HG03135 (cell line): ENCODE results near the gene AFAP1L1.

Experiments used
- ATAC-seq: cut with Tn5 transposase; IDR thresholded peaks from one replicate; pipeline ENCODE4 v1.9.1; 2021; ENCODE audit warnings: mild to moderate bottlenecking, moderate library complexity; ENCODE audit not compliant: unreplicated experiment

AFAP1L1 gene

DNA sequence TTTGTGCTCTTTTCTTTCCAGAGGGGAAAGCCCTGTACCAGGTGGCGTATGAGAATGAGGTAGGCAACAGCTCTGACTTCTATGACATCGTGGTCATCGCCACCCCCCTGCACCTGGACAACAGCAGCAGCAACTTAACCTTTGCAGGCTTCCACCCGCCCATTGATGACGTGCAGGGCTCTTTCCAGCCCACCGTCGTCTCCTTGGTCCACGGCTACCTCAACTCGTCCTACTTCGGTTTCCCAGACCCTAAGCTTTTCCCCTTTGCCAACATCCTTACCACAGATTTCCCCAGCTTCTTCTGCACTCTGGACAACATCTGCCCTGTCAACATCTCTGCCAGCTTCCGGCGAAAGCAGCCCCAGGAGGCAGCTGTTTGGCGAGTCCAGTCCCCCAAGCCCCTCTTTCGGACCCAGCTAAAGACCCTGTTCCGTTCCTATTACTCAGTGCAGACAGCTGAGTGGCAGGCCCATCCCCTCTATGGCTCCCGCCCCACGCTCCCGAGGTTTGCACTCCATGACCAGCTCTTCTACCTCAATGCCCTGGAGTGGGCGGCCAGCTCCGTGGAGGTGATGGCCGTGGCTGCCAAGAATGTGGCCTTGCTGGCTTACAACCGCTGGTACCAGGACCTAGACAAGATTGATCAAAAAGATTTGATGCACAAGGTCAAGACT, 96.5 kb downstream of the AFAP1L1 start:
- ATAC-seq, result no peak

DNA sequence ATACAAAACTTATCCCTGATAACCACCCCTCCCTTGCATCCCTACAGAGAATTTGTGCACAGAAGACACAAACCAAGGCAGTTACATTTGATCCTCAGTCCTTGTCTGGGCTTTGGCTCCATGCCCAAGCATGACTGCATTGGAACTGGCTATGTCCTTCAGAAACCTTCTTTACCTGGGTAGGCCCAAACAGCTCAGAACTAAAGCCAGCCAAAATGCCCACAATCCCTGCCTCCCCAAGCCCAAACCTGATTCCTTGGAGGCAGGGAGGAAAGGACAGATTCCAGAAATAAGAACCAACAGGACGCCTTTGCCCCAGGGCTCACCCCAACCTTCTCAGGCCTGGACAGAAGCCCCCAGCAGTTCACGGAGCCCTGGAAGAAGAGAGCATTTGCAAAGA, 99.2 kb downstream of the AFAP1L1 start:
- ATAC-seq, result no peak

DNA sequence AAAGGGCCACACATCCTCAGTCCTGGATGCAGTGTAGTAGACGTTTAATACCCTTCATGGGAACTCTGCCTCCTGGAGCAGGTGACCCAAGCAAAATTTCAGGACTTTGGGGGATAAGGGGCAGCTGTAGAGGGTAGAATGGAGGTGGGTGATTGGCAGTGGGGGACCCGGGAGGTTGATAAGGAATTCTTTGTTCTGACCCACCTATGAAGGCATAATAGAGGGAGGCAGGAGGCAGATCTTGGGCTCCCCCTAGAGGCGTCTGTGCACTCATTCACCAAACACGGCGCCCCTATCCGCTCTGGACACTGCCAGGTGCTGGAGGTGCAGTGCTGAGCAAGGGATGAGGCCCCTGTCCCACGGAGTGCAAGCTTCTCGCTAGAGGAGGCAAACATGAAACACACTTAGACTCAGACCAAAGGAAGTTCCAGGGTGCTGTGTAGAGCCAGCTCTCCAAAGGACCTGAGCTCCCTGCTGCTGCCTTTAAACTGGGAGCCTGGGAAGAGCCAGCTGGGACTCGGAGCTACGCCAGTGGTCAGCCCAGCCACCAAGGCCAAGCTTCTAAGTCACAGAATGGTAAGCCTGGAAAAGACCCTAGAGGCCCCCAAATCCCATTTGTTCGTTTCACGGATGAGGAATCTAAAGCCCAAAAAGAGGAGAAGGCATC, 99.8 kb downstream of the AFAP1L1 start:
- ATAC-seq, result peak; percentile 79

DNA sequence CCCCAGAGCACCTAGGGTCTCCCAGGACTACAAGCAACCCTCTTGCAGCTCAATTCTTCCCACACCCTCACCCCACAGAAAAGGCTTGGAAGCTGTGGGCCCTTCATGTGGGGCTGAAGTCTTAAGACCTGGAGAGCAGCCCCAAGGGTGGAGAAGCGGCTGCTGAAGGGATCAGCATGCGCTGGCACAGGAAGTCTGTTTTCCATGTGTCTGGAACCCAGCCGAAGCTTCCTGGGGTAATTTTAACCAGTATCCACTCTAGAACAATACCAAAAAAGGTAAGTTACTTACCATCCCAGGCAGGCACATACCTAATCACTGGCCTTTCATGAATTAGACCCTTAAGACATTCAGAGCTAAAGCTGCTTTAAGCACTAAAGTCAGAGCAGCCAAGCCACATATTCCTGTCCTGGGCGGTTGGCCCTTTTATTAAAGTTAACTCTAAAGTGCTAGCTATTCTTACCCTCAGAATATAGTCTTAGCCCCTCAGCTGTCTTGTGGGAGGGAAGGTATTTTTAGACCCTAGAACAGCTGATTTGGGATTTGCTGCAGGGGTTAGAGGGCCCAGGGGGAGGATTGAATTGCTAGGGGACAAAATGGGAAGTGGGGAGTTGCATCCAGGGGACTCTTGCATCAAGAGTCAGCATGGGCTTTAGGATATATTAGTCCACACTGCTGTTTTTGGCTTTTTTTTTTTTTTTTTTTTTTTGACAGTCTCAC, 100.6 kb downstream of the AFAP1L1 start:
- ATAC-seq, result no peak

DNA sequence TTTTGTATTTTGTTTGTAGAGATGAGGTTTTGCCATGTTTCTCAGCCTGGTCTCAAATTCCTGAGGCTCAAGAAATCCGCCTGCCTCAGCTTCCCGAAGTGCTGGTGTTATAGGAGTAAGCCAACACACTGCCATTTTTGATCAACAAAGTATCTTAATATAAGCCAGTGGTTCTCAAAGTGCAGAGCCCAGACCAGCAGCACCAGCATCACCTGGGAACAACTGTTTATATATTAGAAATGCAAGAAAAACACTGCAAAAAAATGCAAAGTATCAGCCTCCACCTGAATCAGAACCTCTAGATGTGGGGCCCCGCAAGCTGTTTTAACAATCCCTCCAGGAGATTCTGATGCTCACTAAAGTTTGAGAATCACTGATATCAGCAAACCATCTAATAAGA, 101.3 kb downstream of the AFAP1L1 start:
- ATAC-seq, result no peak

DNA sequence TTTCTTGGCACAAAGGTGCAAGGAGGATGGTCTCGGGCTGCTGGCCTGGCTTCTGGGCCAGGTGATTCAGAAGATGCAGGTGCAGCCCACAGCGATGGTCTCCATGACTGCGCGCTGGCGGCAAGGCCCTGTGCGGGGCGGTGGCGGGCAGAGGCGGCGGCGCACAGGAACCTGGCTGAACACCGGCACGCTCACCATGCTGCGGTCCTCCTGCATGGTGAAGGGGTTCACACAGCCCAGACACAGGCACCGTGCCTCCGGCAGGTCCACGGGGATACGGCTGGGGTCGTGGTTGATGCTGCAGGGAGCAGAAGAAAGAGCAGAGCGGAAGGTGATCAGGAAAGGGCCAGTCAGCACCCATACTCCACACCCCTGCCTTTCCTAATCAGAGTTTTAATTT, 102.6 kb downstream of the AFAP1L1 start:
- no peak for ATAC-seq

DNA sequence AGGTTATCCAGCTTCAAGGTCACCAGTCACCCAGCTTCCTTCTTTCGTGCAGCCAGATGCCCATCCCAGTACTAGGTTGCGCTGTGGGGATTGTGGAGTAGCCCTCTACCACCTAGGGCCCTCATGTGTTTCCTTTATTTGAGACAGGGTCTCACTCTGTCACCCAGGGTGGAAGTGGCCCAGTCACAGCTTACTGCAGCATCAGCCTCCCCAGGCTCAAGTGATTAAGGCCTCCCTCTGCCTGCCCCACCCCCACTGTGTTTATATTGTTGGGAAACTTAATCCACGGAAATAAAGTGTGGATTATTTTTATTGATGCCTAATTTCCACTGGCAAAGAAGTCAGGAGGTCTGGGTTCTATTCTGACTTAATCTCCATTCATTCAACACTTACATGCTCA, 103.1 kb downstream of the AFAP1L1 start:
- ATAC-seq, result no peak

DNA sequence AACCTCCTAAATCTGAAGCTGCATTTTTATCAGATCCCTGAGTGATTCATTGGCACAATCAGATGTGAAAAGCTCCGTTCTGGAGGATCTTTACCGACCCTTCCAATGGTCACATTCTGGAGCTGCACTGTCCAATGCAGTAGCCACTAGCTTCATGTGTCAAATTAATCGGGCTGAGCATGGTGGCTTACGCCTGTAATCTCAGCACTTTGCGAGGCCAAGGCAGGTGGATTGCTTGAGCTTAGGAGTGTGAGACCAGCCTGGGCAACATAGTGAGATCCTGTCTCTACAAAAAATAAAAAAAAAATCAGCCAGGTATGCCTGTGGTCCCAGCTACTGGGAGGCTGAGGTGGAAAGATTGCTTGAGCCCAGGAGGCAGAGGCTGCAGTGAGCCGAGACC, 103.8 kb downstream of the AFAP1L1 start:
- no peak for ATAC-seq

DNA sequence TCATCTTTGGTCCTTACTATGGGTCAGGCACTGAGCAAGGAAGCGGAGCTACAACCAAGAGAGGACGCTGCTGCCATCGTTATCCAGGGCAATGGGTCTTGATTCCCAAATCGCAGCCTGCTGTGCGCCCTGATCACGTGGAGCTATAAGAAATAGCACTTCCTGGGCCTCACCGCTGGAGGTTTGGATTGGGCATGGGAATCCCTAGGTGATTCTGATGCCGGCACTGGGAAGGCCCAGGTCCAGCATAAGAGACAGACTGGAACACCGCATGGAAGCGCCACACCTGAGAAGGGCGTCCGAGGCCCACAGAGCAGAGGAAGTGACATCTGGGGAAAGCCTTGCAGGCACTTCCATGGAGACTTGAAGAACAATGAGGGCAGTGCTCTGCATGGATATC, 104.4 kb downstream of the AFAP1L1 start:
- ATAC-seq, result no peak

DNA sequence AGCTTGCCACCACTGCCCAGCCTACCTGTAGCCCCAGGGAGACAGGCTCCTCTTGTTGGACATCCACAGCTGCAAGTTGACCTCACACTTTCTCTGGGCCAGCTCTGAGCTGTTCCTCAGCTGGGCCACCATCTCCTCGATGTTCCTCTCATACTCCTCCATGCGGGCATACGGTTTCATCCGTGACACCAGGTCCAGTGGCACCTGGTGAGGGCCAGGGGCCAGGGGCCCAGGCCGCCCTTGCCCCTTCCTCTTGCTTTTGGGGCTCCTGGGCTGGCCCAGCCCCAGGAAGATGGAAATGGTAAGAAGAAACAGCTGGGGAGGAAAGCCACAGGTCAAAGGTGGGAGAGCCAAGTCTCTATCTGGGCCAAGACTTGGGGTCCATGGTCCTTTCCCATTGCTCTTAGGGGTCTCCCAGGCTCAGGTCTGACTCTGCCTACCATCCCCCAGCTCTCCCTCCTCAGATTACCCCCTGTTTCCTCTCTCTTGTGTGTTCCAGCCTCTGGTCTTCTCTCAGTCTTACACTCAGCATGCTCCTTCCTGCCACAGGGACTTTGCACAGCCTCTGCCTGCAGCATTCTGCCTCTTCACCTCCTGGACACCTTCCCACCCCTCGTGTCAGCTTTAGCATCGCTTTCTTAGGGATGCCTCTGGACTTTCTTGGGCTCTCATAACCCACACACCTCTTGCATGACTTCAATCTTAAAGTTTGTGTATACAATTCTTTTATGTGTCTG, 105.2 kb downstream of the AFAP1L1 start:
- ATAC-seq, result no peak

DNA sequence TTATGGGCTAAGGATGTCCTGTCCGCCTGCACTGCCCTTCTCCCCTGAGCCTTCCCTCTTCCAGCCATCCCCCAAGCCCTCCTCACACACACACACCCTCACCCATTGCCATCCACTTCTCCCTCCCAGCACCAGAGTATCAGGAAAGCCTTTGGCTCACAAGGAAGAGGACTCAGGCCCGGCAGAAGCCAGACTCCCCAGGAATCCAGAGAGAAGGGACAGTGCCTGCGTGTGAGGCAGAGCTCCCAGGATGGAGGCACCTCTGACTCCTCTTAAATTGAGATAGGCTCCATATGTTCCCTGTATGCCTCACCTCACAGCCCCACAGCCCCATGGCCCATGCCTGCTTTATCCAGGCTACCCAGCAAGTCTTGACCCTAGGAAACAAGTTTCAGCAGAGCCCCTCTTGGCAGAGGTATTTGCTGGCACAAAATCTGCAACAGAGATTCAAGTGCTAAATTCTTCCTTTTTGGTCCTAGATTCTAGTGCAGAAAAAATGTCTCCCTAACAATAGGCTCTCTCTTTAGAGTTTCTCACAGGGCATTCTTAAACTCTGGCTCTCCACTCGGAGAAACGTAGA, 106.7 kb downstream of the AFAP1L1 start:
- ATAC-seq, result no peak

DNA sequence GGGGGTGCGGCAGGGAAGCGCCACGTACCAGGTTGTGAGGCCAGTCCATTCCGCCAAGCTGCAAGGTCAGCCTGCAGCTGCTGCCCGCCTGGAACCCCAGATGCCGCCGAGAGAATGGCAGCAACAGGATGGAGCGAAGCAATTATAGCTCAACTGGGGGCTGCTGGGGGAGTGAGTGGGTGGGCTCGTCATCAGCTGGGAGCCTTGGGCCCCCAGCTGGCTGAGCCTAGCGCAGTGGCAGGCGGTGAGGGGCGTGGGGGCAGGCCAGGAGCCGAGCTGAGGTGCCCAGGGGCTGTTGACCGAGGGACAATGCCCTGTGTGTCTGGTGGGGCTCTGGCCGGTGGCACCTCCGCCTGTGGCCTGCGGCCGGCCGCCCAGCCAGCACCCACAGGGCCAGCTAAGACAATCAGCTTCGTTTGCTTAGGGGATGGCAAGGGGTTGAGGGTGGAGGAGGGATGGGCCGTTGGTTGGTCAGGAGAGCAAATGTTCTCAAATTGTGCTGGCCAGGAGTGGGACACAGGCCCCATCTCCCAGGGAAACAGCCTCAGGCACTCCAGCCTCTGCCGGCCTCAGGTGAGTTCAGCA, 107.6 kb downstream of the AFAP1L1 start, which contains the start of gene IL17B:
Gene IL17B, minus strand, starts transcription at position 116 of the 585 bp plus-strand sequence. Its CDS starts 67 bp downstream, at position 49.
- ATAC-seq, result no peak

DNA sequence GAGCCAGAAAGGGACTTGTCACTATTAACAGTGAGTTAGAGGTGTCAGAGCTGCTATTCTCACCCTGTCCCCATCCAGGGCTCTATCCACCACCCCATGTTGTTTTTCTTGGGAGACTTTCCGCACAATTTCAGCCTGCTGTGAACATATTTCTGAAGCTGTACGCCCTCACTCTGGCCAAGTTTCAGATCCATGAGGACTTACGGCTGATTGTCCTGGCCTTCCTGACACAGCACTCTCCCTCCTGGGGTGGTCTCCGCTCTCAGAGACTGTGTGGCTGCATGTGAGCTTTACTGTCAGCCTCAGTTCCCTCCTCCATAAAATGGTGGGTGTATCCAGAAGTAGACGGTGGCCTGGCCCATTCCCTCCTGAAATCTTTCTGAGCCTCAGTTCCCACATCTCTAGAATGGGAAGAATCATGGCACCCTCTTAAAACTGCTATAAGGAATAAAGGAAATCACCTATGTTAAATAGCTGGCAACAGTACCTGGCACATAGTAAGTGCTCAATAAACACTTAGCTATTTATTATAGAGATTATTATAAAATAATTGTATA, 108.2 kb downstream of the AFAP1L1 start:
- ATAC-seq, result no peak

DNA sequence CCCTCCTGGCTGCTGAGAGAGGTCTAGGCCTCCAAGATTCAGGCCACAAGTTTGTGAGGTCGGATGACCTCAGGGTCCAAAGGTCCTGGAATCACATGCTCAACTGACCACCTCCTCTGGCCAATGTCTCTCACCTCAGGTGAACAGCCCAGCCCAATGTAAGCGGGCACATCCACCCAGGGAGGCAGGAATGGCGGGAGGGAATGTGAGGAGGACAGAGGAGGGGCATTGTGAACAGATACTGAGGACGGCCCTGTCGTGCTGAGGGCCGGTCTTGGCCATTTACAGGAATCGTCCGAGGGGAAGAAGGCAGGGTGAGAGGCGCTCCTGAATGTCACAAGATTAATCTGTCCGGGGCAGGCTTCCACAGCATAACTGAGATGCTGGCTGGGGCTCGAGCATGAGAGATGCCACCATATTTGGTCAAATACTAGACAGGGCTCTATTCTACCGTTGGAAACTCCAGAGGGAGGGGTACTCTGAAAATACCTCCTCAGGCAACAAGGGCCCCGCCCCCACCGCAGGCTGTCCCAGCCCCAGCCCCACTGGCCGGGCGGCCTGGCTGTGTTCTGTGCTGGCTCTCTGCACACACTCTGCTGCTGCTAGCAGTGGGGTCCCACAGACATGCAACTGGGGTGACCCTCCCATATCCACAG, 108.9 kb downstream of the AFAP1L1 start:
- ATAC-seq, result no peak

DNA sequence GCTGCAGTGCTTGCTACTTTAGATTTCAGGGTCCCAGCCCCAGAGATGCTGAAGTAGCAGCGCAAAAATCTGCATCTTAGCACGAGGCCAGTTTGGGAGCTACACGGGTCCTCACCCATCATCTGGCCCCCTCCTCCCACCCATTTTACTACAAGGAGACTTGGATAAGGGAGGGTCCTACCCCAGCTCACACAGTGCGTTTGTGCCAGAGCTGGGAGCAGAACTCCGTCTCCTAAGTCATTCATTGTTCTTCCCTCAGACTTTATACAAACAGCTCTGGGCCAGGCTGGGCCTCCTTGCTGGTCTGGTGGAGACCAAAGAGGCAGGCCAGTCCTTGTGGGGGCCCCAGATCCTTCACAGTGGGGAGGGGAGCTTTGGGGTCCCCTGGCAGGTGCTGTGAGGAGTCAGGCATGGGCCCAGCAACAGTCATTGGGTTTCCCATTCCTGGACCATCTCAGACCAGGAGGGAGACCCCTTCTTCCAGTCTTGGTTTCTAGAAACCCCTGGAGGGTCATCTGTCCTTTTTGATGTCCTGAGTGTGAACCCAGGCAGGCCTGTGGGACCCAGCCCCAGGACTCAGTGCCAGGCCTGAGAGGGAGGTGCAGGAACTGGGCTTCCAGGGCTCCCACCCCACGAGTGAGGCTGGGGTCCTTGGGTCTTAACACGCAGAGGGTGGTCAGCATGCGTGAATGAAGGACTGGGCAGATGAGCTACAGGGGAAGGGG, 109.8 kb downstream of the AFAP1L1 start:
- no peak for ATAC-seq

DNA sequence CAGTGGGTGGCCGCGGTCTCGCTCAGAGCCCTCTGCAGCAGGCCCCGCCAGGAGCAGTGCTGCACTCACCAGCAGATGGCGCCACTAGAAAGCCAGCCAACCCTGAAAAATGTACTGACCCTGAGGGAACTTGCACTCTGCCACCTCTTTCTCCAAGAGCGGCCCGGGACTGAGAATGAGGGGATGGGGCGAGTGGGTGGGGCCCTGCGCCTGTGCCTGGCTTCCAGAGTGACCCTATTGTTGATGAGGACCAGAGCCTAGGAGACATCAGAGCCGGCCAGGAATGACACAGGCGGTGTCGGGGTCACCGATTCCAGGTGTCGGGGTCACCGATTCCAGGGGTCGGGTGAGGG, 110.3 kb downstream of the AFAP1L1 start:
- peak; percentile 82 for ATAC-seq

DNA sequence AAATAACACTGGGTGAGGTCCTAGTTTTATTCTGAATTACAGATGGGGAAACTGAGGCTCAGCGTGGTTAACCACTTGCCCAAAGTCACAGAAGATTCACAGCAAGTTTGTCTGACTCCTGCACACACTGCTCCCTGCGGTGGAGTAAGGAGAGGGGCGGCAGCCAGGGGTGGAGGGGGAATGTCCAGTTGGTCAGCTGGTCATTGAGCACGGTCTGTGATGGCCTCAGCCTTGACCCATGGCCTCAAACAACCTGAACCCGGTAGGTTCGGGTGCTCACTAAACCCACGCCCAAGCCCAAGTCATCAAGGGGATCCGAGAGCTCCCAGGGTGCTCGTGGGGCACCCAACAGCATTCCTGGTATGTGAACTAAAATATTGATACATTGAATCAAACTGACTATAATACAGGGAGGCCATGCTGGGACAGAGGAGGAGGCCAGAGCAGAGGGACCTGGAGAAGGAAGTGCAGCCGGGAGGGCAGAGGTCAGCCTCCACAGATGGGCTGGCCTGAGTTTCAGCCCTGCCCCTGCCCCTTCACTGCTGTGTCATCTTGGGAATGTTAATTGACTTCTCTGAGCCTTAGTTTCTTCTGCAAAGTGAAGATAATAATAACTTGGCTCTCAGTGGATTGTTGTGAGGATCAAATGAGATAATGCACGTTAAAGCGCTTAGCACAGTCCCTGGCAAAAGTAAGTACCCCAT, 111.0 kb downstream of the AFAP1L1 start:
- no peak for ATAC-seq

DNA sequence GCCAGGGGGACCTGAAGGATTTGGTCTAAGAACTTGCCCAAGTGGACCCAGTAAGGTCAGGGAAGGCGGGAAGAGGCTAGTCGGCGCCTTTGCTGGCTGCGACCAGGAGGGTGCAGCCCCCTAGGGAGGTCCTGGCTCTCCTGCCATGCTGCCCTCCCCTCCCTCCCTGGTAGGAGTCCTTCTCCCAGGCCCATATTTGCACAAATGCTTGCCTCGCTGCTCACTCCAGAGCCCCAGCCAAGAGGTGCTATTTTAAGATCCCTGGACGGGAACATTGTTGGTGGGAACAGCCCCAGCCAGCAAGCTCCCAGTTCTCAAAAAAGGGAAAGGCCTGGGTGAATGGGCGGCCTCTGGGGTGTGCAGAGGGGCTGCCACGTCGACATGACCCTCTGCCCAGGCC, 111.7 kb downstream of the AFAP1L1 start:
- ATAC-seq, result no peak

DNA sequence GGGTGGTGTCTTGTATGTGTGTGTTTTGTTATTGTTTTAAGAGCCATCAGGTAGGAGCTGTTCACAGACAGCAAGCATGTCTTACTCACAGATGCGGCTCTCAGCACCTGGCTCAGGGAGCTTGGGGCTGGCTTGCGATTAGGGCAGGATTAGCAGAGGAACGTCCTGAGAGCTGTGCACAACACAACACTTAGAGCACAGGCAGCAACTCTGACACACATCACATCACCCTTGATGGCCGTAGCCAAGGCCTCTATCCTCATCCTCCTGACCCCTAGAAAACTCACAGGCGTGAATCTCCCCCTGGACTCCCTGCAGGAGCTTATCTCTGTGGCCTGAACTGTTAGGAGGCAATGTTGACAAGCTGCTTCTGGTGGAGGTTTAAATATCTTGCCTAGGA, 114.5 kb downstream of the AFAP1L1 start:
- ATAC-seq, result no peak
